K562 (cell line): ENCODE measurements around the gene ZNF544. TPM values are rescaled to one million over a fixed set of nuclear protein-coding genes. Genes with fewer than 3 reads are reported as not detected.

ENCODE experiments used
- BMI1 ChIP-seq: fragments of 150-350 bp; IDR thresholded peaks from 2 replicates; pipeline ENCODE4 v1.6.1; 2014; ENCODE audit warnings: low read length
- DDX20 ChIP-seq: fragments of 450-650 bp; IDR thresholded peaks from 2 replicates; pipeline ENCODE4 v1.6.1; 2016; ENCODE audit warnings: missing genetic modification characterization, low read depth, mild to moderate bottlenecking, missing compliant biosample characterization, moderate library complexity
- DMBX1 ChIP-seq: fragments of 250-450 bp; sonication (Bioruptor Pico); IDR thresholded peaks from 2 replicates; pipeline ENCODE4 v1.8.0; 2022; ENCODE audit warnings: inconsistent platforms, mild to moderate bottlenecking, moderate library complexity, borderline replicate concordance
- GATAD2B ChIP-seq: fragments of 450-650 bp; IDR thresholded peaks from 2 replicates; pipeline ENCODE4 v1.6.1; 2017; ENCODE audit warnings: mild to moderate bottlenecking, borderline replicate concordance
- HMGN3 ChIP-seq: IDR thresholded peaks from 2 replicates; pipeline ENCODE4 v1.6.1; 2011; ENCODE audit warnings: borderline replicate concordance, low read depth, mild to moderate bottlenecking, mixed read lengths, low read length; ENCODE audit not compliant: insufficient read length; ENCODE audit errors: extremely low read depth
- IRF2 ChIP-seq: sonication (generic); formaldehyde crosslinking; IDR thresholded peaks from 2 replicates; pipeline ENCODE4 v1.8.1; 2022; ENCODE audit warnings: mild to moderate bottlenecking, missing genetic modification reagents
- KAT7 ChIP-seq: sonication (generic); formaldehyde crosslinking; IDR thresholded peaks from 2 replicates; pipeline ENCODE4 v1.8.0; 2022; ENCODE audit warnings: missing genetic modification reagents, mild to moderate bottlenecking, borderline replicate concordance
- NFATC3 ChIP-seq: fragments of 450-650 bp; IDR thresholded peaks from 2 replicates; pipeline ENCODE4 v1.6.1; 2017; ENCODE audit warnings: mild to moderate bottlenecking
- NFE2 ChIP-seq: IDR thresholded peaks from 2 replicates; pipeline ENCODE4 v1.6.1; 2014; ENCODE audit warnings: antibody characterized with exemption, low read depth
- RAD51 ChIP-seq: fragments of 450-650 bp; IDR thresholded peaks from 2 replicates; pipeline ENCODE4 v1.7.1; 2016; ENCODE audit warnings: low read depth, mild to moderate bottlenecking, borderline replicate concordance
- RBM14 ChIP-seq: fragments of 200-400 bp; formaldehyde crosslinking; IDR thresholded peaks from 2 replicates; pipeline ENCODE4 v1.6.1; 2018; ENCODE audit warnings: low read depth, mild to moderate bottlenecking, low read length, moderate library complexity, borderline replicate concordance; ENCODE audit not compliant: insufficient read depth
- SRF ChIP-seq, 2 experiments: fragments of 250-450, 450-650 bp in 1 of 2; sonication (Bioruptor Pico) in 1 of 2; sonication (generic) in 1 of 2; formaldehyde crosslinking; IDR thresholded peaks; 2 replicates each; pipeline versions ENCODE4 v1.5.0 to v1.5.1; 2020 to 2022; ENCODE audit warnings: mild to moderate bottlenecking in 1 of 2, missing genetic modification reagents in 1 of 2
- TAL1 ChIP-seq: fragments of 450-650 bp; IDR thresholded peaks from 2 replicates; pipeline ENCODE4 v1.6.1; 2016; ENCODE audit warnings: mild to moderate bottlenecking
- XRCC5 ChIP-seq: fragments of 200-400 bp; formaldehyde crosslinking; IDR thresholded peaks from 2 replicates; pipeline ENCODE4 v1.6.1; 2017; ENCODE audit warnings: low read depth, mild to moderate bottlenecking, low read length
- ZC3H11A ChIP-seq: IDR thresholded peaks from 2 replicates; pipeline ENCODE4 v1.6.1; 2012; ENCODE audit warnings: low read depth, low read length, improper control_type of control experiment
- ZNF347 ChIP-seq: fragments of 450-650 bp; formaldehyde crosslinking; IDR thresholded peaks from 2 replicates; pipeline ENCODE4 v1.4.0; 2020; ENCODE audit warnings: low read depth, mild to moderate bottlenecking, moderate library complexity
- ZNF77 ChIP-seq: fragments of 250-450 bp; sonication (Bioruptor Pico); IDR thresholded peaks from 2 replicates; pipeline ENCODE4 v1.5.0; 2020
- polyA plus RNA-seq, 8 experiments: library from polyadenylated mRNA; depleted of rRNA in 4 of 8; stranded (reverse) in 5 of 8; unstranded in 3 of 8; fragments of >200 nt; fragmentation: Nextera tagmentation in 2 of 8; fragmentation: Illumina TruSeq in 1 of 8; extraction: Ambion mirVana in 2 of 8; extraction: Trizol in 1 of 8; gene quantifications; 2 replicates each; pipeline versions ENCODE4 v1.2.1 to v1.2.3, GENCODE V29; 2011 to 2014; ENCODE audit warnings: inconsistent platforms in 1 of 8, missing spikeins in 1 of 8
- total RNA-seq, 7 experiments: library from RNA; depleted of rRNA in 6 of 7; stranded (reverse); fragments of >200 nt in 6 of 7; fragmentation: Illumina TruSeq in 2 of 7; extraction: Trizol in 2 of 7; gene quantifications; 2 replicates each; pipeline versions ENCODE4 v1.2.1 to v1.2.3, GENCODE V29; 2011 to 2021; ENCODE audit warnings: low replicate concordance in 1 of 7
- TF ChIP-seq, protein P1 (sequence below), 2 experiments: fragments of 450-650 bp; IDR thresholded peaks; 2 replicates each; pipeline ENCODE4 v1.6.1; 2016; ENCODE audit warnings: mild to moderate bottlenecking in 2 of 2, borderline replicate concordance in 1 of 2, low read depth in 1 of 2, moderate library complexity in 1 of 2
- TF ChIP-seq, protein P2 (sequence below): sonication (generic); formaldehyde crosslinking; IDR thresholded peaks from 2 replicates; pipeline ENCODE4 v1.9.0; 2022; ENCODE audit warnings: mild to moderate bottlenecking, missing genetic modification reagents
- TF ChIP-seq, protein P3 (sequence below): fragments of 250-450 bp; sonication (Bioruptor Pico); IDR thresholded peaks from 2 replicates; pipeline ENCODE4 v1.8.0; 2022; ENCODE audit warnings: inconsistent platforms, mild to moderate bottlenecking, moderate library complexity, borderline replicate concordance

Gene ZNF544
- total and polyA plus RNA-seq, 9 of the 15 experiments (the other 6 are each of a cell fraction or from before 2014, with no cell fraction given), result 23.6 to 59.0 (median 41.4) TPM

DNA sequence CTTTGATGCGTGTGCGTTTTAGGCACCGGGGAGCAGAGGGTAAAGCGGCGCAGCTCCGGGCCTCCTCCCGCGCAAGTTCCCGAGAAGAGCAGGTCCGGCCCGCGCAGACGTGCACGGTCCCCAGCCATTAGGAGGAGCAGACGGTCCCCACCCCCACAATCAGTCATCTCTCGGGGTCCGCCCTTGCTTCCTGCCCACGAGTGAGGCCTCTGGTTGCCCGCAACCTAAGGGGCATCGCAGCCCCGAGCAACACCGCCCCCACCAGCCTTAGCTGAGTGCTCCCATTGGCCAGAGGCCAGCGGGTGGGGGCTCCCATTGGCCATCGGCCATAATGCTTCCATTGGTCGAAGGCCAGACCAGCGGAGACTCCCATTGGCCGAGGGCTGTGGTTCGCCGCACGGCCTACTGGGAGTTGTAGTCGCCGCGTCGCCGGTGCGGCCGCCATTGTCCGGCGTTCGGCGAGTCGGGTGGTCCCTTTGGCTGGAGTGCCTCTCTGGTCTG lies 49.9 kb downstream of the ZNF544 start, which contains the start of gene ZNF8 (continued):
- TF ChIP-seq, protein P1, sequence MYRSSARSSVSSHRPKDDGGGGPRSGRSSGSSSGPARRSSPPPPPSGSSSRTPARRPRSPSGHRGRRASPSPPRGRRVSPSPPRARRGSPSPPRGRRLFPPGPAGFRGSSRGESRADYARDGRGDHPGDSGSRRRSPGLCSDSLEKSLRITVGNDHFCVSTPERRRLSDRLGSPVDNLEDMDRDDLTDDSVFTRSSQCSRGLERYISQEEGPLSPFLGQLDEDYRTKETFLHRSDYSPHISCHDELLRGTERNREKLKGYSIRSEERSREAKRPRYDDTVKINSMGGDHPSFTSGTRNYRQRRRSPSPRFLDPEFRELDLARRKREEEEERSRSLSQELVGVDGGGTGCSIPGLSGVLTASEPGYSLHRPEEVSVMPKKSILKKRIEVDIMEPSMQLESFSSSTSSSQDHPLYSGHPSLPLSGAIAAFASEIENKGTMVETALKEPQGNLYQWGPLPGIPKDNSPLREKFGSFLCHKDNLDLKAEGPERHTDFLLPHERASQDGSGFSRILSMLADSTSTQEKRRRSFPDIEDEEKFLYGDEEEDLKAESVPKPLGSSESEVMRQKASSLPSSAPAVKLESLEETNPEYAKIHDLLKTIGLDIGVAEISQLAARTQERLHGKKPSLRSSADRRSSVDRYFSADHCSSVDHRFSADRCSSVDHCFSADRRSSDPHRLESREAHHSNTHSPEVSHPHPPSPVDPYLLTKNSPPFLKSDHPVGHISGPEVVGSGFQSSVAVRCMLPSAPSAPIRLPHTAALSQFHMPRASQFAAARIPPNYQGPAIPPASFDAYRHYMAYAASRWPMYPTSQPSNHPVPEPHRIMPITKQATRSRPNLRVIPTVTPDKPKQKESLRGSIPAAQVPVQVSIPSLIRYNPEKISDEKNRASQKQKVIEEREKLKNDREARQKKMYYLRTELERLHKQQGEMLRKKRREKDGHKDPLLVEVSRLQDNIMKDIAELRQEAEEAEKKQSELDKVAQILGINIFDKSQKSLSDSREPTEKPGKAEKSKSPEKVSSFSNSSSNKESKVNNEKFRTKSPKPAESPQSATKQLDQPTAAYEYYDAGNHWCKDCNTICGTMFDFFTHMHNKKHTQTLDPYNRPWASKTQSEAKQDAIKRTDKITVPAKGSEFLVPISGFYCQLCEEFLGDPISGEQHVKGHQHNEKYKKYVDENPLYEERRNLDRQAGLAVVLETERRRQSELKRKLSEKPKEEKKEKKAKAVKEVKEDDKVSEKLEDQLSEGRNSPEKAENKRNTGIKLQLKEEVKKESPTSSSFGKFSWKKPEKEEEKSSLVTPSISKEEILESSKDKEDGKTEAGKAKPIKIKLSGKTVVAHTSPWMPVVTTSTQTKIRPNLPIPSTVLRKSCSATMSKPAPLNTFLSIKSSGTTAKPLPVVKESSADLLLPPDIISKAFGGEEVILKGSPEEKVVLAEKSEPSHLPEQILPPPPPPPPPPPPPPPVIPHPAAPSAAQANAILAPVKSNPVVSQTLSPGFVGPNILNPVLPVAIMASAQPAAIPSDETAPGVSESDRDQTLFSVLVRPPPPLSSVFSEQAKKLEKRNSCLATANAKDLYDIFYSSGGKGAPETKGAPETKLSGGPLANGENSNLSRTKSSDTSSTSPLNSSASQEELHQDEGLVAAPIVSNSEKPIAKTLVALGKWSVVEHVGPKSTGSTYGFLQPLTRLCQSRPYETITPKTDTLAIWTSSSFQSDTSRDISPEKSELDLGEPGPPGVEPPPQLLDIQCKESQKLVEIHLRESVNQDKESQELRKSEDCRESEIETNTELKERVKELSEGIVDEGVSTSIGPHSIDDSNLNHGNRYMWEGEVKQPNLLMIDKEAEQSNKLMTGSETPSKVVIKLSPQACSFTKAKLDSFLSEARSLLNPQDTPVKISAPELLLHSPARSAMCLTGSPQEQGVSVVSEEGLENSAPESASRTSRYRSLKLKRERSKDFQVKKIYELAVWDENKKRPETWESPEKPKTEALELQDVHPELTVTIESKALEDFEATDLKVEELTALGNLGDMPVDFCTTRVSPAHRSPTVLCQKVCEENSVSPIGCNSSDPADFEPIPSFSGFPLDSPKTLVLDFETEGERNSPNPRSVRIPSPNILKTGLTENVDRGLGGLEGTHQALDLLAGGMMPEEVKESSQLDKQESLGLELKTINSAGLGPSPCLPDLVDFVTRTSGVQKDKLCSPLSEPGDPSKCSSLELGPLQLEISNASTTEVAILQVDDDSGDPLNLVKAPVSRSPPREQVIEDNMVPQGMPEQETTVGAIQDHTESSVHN (IDR thresholded peaks at IDR 0.05; ENCODE audit: borderline replicate concordance in 1 of 2, low read depth in 1 of 2), result no peak
- no peak for TF ChIP-seq TAL1
- TF ChIP-seq, protein P2, sequence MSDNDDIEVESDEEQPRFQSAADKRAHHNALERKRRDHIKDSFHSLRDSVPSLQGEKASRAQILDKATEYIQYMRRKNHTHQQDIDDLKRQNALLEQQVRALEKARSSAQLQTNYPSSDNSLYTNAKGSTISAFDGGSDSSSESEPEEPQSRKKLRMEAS (CRISPR knock-in tag), result no peak
- TF ChIP-seq GATAD2B, result no peak
- no peak for TF ChIP-seq RBM14
- TF ChIP-seq DDX20, result no peak
- TF ChIP-seq DMBX1 (CRISPR knock-in tag), result peak; percentile 48
- TF ChIP-seq BMI1, result no peak
- TF ChIP-seq NFE2, result no peak
- no peak for TF ChIP-seq SRF (CRISPR knock-in tag; IDR thresholded peaks at IDR 0.05)
- no peak for TF ChIP-seq ZNF347 (CRISPR knock-in tag)
- TF ChIP-seq ZC3H11A, result no peak
- TF ChIP-seq RAD51, result no peak
- peak; percentile 67 for TF ChIP-seq HMGN3
- no peak for TF ChIP-seq NFATC3
- peak; percentile 80; the same call in 1 of the 2 replicates for TF ChIP-seq XRCC5
- no peak for TF ChIP-seq ZNF77
- TF ChIP-seq, protein P3, sequence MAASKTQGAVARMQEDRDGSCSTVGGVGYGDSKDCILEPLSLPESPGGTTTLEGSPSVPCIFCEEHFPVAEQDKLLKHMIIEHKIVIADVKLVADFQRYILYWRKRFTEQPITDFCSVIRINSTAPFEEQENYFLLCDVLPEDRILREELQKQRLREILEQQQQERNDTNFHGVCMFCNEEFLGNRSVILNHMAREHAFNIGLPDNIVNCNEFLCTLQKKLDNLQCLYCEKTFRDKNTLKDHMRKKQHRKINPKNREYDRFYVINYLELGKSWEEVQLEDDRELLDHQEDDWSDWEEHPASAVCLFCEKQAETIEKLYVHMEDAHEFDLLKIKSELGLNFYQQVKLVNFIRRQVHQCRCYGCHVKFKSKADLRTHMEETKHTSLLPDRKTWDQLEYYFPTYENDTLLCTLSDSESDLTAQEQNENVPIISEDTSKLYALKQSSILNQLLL, result no peak
- TF ChIP-seq KAT7 (CRISPR knock-in tag), result no peak
- no peak for TF ChIP-seq IRF2 (CRISPR knock-in tag)
